Measurements from ENCODE around the gene TMEM179. TPM values are rescaled to one million over a fixed set of nuclear protein-coding genes. Genes with fewer than 3 reads are reported as not detected.
"Not testable (repeated sequence)": the region's sequence is repeated elsewhere in the genome, so short reads cannot be mapped to it uniquely, and the experiment has no call there.

The TMEM179 gene
- total RNA-seq, 2 donors from 2014 or later: 0.52 to 2.2 TPM

GRCh38 chr14:104582005-104582404, 22.6 kb downstream of the TMEM179 start:
- Histone ChIP-seq H3K4me1 (peaks cover 0 to 88% of the 10 kb centered on the region in 2 donors), H3K27ac (peak overlapping the region; percentile 89 to 97), H3K27me3 (no peaks in the 10 kb centered on the region), H3K36me3 (no peaks in the 10 kb centered on the region), H3K4me3 (peak overlapping the region; percentile 43 to 54), H3K9me3 (no peaks in the 10 kb centered on the region)
- TF ChIP-seq CTCF (IDR thresholded peaks at IDR 0.05): no peak
- DNase-seq (ENCODE audit: low spot score): no peak

GRCh38 chr14:104581521-104581920, 23.1 kb downstream of the TMEM179 start:
- peaks cover 0 to 88% of the 10 kb centered on the region in 2 donors for H3K4me1 ChIP-seq
- H3K9me3 ChIP-seq: no peaks in the 10 kb centered on the region
- no peaks in the 10 kb centered on the region for H3K27me3 ChIP-seq
- H3K36me3 ChIP-seq: no peaks in the 10 kb centered on the region
- H3K4me3 ChIP-seq: peak overlapping the region; percentile 43 to 54
- H3K27ac ChIP-seq: peak overlapping the region; percentile 89 to 97
- no peak for DNase-seq (ENCODE audit: low spot score)
- no peak for TF ChIP-seq CTCF (IDR thresholded peaks at IDR 0.05)

GRCh38 chr14:104580961-104581360, 23.6 kb downstream of the TMEM179 start:
- Histone ChIP-seq H3K4me1 (peaks cover 0 to 83% of the 10 kb centered on the region in 2 donors), H3K36me3 (no peaks in the 10 kb centered on the region), H3K27me3 (no peaks in the 10 kb centered on the region), H3K9me3 (no peaks in the 10 kb centered on the region), H3K4me3 (peak overlapping the region; percentile 43 to 54), H3K27ac (peak overlapping the region; percentile 89 to 97)
- TF ChIP-seq CTCF (IDR thresholded peaks at IDR 0.05): no peak
- DNase-seq (ENCODE audit: low spot score): peak; percentile 64

GRCh38 chr14:104579939-104580338, 24.6 kb downstream of the TMEM179 start:
- H3K27ac ChIP-seq: peak overlapping the region; percentile 89 to 97
- not testable (repeated sequence) for H3K9me3 ChIP-seq; H3K36me3 ChIP-seq; H3K27me3 ChIP-seq; DNase-seq (ENCODE audit: low spot score)
- H3K4me1 ChIP-seq: peaks cover 0 to 73% of the 10 kb centered on the region in 2 donors
- peak overlapping the region; percentile 43 to 54 for H3K4me3 ChIP-seq

- Histone ChIP-seq H3K9me3 (no peaks in the 10 kb centered on the region), H3K27ac (peak within 1 kb of the TSS; percentile 89 to 97), H3K36me3 (no peaks in the 10 kb centered on the region), H3K27me3 (no peaks in the 10 kb centered on the region), H3K4me3 (peak within 1 kb of the TSS; percentile 43 to 54), H3K4me1 (peaks cover 0 to 69% of the 10 kb centered on the region in 2 donors)
- DNase-seq (ENCODE audit: low spot score): no peak
- TF ChIP-seq CTCF (IDR thresholded peaks at IDR 0.05): no peak
These were observed 25.1 kb downstream of the TMEM179 start, which contains the start of gene C14orf180 for GRCh38 chr14:104579507-104579906. Gene C14orf180 (plus strand): TSS chr14:104579764. CDS start chr14:104586431, 6,667 bp downstream.

- TF ChIP-seq CTCF (IDR thresholded peaks at IDR 0.05): no peak
- no peak for DNase-seq (ENCODE audit: low spot score)
- Histone ChIP-seq H3K27me3 (no peaks in the 10 kb centered on the region), H3K9me3 (no peaks in the 10 kb centered on the region), H3K4me1 (peaks cover 0 to 67% of the 10 kb centered on the region in 2 donors), H3K36me3 (no peaks in the 10 kb centered on the region), H3K27ac (peak overlapping the region in 1 of 2 donors; percentile 89), H3K4me3 (no peak overlapping the region)
These were observed 26.3 kb downstream of the TMEM179 start for GRCh38 chr14:104578321-104578720.
